IPS DF 4.7 (cell line): ENCODE results near the gene CCDC32.

Source experiments
- DNase-seq: peaks from one replicate; pipeline ENCODE4 v3.0.0-alpha.2; 2013; ENCODE audit warnings: low spot score; ENCODE audit errors: extremely low read depth

Gene CCDC32

DNA sequence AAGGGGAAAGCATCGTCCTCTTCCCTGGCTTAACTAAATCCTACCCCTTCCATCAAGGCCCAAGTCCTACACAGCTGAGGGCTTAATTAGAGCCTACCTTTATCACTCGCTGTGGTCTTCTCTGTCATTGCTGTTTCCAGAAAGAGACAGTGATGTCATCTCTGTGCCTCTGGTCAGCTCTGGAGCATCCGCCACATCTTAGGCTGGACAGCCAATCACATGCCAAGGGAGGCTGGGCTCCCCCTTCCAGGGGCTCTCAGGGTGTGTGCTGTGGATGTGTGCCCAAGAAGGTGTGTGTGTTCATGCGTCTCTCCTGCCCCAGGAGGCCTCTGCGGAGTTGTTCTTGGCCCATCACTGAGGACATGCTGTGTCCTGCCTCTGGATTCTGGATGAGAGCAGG lies 51.2 kb downstream of the CCDC32 start:
- DNase-seq, result no peak

DNA sequence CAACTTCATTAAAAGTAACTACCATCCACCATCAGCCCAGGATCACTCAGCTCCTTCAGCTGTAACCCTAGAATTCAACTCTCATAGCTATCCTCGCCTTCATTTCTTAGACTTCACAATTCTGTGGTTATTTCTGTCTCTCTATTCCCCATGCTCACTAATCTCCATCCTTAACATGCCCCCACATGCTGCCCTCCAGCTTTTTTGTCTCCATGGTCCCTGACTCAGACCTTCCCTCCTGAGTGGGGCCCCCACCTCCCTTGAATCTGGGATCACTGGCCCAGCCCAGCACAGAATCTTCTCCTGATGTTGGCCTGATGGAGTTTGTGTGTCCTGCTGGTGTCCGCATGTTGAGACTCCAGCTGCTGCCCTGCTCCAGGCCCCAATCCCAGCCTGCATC lies 52.4 kb downstream of the CCDC32 start:
- DNase-seq, result no peak

GRCh38 chr15:40511472-40512133 lies 53.2 kb downstream of the CCDC32 start:
- no peak for DNase-seq

GRCh38 chr15:40511093-40511471 lies 53.8 kb downstream of the CCDC32 start:
- no peak for DNase-seq

DNA sequence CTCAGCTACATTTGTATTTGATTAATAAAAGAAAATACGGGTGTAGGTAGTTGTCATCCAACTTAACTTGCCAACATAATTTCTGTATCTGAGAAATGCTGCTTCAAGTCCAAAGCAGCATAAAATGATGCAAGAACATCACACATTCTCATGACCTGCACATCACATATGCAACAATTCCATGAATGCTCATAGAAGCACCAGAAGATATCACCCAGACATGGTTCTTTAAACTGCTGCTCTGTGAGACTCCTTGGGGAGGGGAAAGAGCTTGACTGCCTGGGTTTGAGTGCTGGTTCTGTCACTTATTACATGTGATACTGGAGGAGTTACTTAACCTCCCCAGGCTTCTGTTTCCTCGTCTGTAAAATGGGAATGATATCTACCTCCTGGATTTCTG lies 54.6 kb downstream of the CCDC32 start:
- DNase-seq, result no peak

DNA sequence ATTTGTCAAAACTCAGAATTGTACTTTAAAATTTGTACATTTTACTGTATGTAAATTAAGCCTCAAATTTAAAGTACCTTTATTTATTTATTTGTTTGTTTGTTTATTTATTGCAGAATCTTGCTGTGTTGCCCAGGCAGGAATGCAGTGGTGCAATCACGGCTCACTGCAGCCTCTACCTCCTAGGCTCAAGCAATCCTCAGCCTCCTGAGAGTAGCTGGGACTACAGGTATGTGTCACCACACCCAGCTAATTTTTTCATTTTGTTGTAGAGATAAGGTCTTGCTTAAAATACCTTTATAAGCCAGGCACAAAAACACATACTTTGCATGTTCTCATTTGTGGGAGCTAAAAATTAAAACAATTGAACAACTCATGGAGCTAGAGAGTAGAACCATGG lies 56.6 kb downstream of the CCDC32 start:
- DNase-seq, result no peak

- no peak for DNase-seq
These were observed 57.8 kb downstream of the CCDC32 start for GRCh38 chr15:40506964-40507571.
